ENCODE results near the gene NPHP4.

Gene NPHP4

GRCh38 chr1:5996641-5997270 is 4.5 kb upstream of the NPHP4 start:
- no peaks in the 10 kb centered on the region for H3K27me3 ChIP-seq (ENCODE audit: insufficient read depth, low read length, poor library complexity)
- no CpG with 5 or more reads among the region's 16 CpGs for WGBS (ENCODE audit: extremely low coverage, insufficient coverage, low lambda C conversion rate)
- no peaks in the 10 kb centered on the region for H3K79me2 ChIP-seq (ENCODE audit: control insufficient read depth, insufficient read depth, low read length)
- H3K27ac ChIP-seq (ENCODE audit: low read depth, low read length), result no peak overlapping the region
- H3K36me3 ChIP-seq (ENCODE audit: control insufficient read depth, insufficient read depth, low read length), result no peaks in the 10 kb centered on the region
- no peak overlapping the region for H2BK15ac ChIP-seq (replicated peaks; ENCODE audit: low read depth)
- no peak overlapping the region for H3K4me2 ChIP-seq (ENCODE audit: low read length)
- H2AK5ac ChIP-seq (ENCODE audit: low read length), result no peak overlapping the region
- H3K79me1 ChIP-seq (ENCODE audit: low read length), result no peaks in the 10 kb centered on the region
- H4K8ac ChIP-seq (ENCODE audit: low read depth, low read length), result no peak overlapping the region
- no peak for DNase-seq
- no peak overlapping the region for H3K23ac ChIP-seq (ENCODE audit: low read length)
- no peak overlapping the region for H3K9ac ChIP-seq (ENCODE audit: low read length)
- H3K4ac ChIP-seq (ENCODE audit: low read depth, low read length), result no peak overlapping the region
- H2BK120ac ChIP-seq (ENCODE audit: low read depth, low read length), result no peak overlapping the region
- H3K4me1 ChIP-seq (ENCODE audit: control insufficient read depth, low read depth, low read length), result peaks cover 4% of the 10 kb centered on the region
- H3K18ac ChIP-seq (ENCODE audit: low read length), result no peak overlapping the region
- no peak overlapping the region for H2BK5ac ChIP-seq (ENCODE audit: low read length)
- H3K4me3 ChIP-seq (ENCODE audit: low read length), result no peak overlapping the region
- no peak overlapping the region for H4K5ac ChIP-seq (ENCODE audit: low read length)
- H3K56ac ChIP-seq (ENCODE audit: low read length), result no peak overlapping the region

GRCh38 chr1:5995871-5996630 is 3.8 kb upstream of the NPHP4 start:
- Histone ChIP-seq H3K79me1 (ENCODE audit: low read length) (no peaks in the 10 kb centered on the region), H2BK15ac (replicated peaks; ENCODE audit: low read depth) (no peak overlapping the region), H3K9ac (ENCODE audit: low read length) (no peak overlapping the region), H3K27me3 (ENCODE audit: insufficient read depth, low read length, poor library complexity) (no peaks in the 10 kb centered on the region), H3K4ac (ENCODE audit: low read depth, low read length) (no peak overlapping the region), H3K27ac (ENCODE audit: low read depth, low read length) (no peak overlapping the region), H2BK120ac (ENCODE audit: low read depth, low read length) (no peak overlapping the region), H4K5ac (ENCODE audit: low read length) (no peak overlapping the region), H3K4me2 (ENCODE audit: low read length) (no peak overlapping the region), H4K8ac (ENCODE audit: low read depth, low read length) (no peak overlapping the region), H3K4me1 (ENCODE audit: control insufficient read depth, low read depth, low read length) (peaks cover 5% of the 10 kb centered on the region), H3K56ac (ENCODE audit: low read length) (no peak overlapping the region), H3K18ac (ENCODE audit: low read length) (no peak overlapping the region), H2BK5ac (ENCODE audit: low read length) (no peak overlapping the region), H3K4me3 (ENCODE audit: low read length) (no peak overlapping the region), H3K23ac (ENCODE audit: low read length) (no peak overlapping the region), H3K36me3 (ENCODE audit: control insufficient read depth, insufficient read depth, low read length) (no peaks in the 10 kb centered on the region), H3K79me2 (ENCODE audit: control insufficient read depth, insufficient read depth, low read length) (no peaks in the 10 kb centered on the region), H2AK5ac (ENCODE audit: low read length) (no peak overlapping the region)
- no peak for DNase-seq
- no CpG with 5 or more reads among the region's 17 CpGs for WGBS (ENCODE audit: extremely low coverage, insufficient coverage, low lambda C conversion rate)

- Histone ChIP-seq H2AK5ac (ENCODE audit: low read length) (no peak overlapping the region), H4K5ac (ENCODE audit: low read length) (no peak overlapping the region), H2BK15ac (replicated peaks; ENCODE audit: low read depth) (no peak overlapping the region), H3K79me1 (ENCODE audit: low read length) (no peaks in the 10 kb centered on the region), H2BK120ac (ENCODE audit: low read depth, low read length) (no peak overlapping the region), H3K4me1 (ENCODE audit: control insufficient read depth, low read depth, low read length) (peaks cover 7% of the 10 kb centered on the region), H3K79me2 (ENCODE audit: control insufficient read depth, insufficient read depth, low read length) (no peaks in the 10 kb centered on the region), H3K36me3 (ENCODE audit: control insufficient read depth, insufficient read depth, low read length) (no peaks in the 10 kb centered on the region), H3K27ac (ENCODE audit: low read depth, low read length) (no peak overlapping the region), H2BK5ac (ENCODE audit: low read length) (no peak overlapping the region), H3K9ac (ENCODE audit: low read length) (no peak overlapping the region), H3K56ac (ENCODE audit: low read length) (no peak overlapping the region), H3K4ac (ENCODE audit: low read depth, low read length) (no peak overlapping the region), H3K27me3 (ENCODE audit: insufficient read depth, low read length, poor library complexity) (peaks cover 2% of the 10 kb centered on the region), H3K18ac (ENCODE audit: low read length) (no peak overlapping the region), H3K4me3 (ENCODE audit: low read length) (no peak overlapping the region), H4K8ac (ENCODE audit: low read depth, low read length) (no peak overlapping the region), H3K4me2 (ENCODE audit: low read length) (no peak overlapping the region), H3K23ac (ENCODE audit: low read length) (no peak overlapping the region)
- no CpG with 5 or more reads among the region's 29 CpGs for WGBS (ENCODE audit: extremely low coverage, insufficient coverage, low lambda C conversion rate)
- no peak for DNase-seq
These were observed 2.7 kb upstream of the NPHP4 start for GRCh38 chr1:5994713-5995621.

DNA sequence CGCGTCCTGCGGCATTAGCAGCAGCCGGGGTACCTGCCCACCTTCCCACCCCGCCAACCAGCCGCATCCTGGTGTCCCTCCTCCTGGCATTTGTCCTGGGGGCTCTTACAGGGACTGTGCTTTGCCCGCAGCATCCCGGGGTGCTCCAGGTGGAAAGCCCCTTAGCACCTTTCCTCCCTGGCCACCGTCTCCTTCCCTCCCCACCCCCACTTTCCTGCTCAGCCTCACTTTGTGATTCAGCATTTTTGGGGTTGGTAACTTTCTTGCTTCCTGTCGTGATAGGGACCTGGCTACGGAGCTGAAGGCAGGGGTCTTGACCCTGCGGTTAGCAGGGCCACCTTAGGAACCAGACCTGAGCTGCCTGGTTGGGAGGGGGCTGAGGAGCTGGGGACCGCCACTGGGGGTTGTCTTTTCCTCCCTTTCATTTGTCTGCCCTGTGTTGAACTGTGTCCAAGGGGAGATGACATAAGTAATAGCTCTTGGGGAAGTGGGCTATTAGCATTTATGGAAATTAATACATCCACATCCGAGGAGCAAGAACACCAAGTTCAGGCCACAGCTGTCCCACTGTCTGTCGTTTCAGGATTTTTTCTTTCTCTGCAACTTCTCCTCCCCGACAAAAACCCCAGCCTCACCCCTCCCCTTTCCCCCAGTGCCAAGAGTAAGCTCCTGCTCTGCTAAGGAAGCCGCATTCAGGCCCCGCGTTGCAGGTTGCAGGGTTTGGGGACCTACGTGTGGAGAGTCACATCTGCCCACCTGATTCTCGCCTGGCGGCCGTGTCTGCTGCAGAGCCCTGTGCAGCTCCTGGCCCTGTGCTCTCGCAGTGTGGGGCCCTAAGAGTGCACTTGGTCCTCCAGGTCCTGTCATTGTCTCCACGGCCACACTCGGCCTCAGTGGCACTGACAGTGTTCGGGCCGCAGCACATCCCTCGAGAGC is 1.6 kb upstream of the NPHP4 start:
- Histone ChIP-seq H4K5ac (ENCODE audit: low read length) (no peak overlapping the region), H3K4me2 (ENCODE audit: low read length) (peak overlapping the region; percentile 5), H3K79me2 (ENCODE audit: control insufficient read depth, insufficient read depth, low read length) (no peaks in the 10 kb centered on the region), H3K4ac (ENCODE audit: low read depth, low read length) (no peak overlapping the region), H4K8ac (ENCODE audit: low read depth, low read length) (no peak overlapping the region), H3K79me1 (ENCODE audit: low read length) (no peaks in the 10 kb centered on the region), H2BK5ac (ENCODE audit: low read length) (no peak overlapping the region), H3K23ac (ENCODE audit: low read length) (no peak overlapping the region), H2BK15ac (replicated peaks; ENCODE audit: low read depth) (no peak overlapping the region), H3K4me1 (ENCODE audit: control insufficient read depth, low read depth, low read length) (peaks cover 7% of the 10 kb centered on the region), H3K56ac (ENCODE audit: low read length) (peak overlapping the region; percentile 83), H3K36me3 (ENCODE audit: control insufficient read depth, insufficient read depth, low read length) (no peaks in the 10 kb centered on the region), H3K27me3 (ENCODE audit: insufficient read depth, low read length, poor library complexity) (peaks cover 2% of the 10 kb centered on the region), H3K9ac (ENCODE audit: low read length) (peak overlapping the region; percentile 62), H3K18ac (ENCODE audit: low read length) (no peak overlapping the region), H3K4me3 (ENCODE audit: low read length) (no peak overlapping the region), H2AK5ac (ENCODE audit: low read length) (no peak overlapping the region), H3K27ac (ENCODE audit: low read depth, low read length) (no peak overlapping the region), H2BK120ac (ENCODE audit: low read depth, low read length) (no peak overlapping the region)
- no CpG with 5 or more reads among the region's 29 CpGs for WGBS (ENCODE audit: extremely low coverage, insufficient coverage, low lambda C conversion rate)
- DNase-seq, result no peak

DNA sequence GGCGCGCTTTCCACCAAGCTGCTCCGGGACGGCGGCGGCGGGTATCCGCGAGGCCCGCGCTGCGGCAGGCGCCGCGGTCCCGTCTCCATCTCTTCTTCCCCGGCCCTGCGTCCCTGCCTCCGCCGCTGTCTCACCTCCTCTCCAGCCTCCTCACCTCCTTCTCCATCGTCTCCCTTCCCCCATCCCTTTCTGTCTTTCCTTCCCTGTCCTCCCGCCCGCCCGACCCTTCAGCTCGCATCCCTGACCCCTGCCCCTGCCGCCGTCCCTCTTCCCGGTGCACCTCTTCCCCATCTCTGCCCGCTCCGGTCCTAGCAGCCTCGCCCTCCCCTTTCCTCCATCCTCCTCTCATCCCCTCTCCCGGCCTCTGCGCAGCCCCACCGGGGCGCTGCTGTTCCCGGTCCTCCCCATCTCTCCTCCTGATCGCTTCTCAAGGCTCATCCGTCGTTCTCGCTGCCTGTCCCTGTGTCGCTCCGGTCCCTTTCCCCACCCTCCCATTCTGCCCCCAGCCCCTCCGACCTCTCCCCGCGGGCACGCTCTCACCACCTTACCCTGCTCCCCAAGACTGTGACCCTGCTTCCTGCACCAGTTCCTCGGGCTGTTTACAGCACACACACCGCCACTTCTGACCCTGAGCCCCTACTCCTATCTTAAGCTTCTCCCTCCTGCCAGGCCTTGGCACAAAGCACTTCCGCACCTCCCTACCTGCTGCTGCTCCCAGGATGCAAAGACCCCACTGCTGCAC is 760 bp upstream of the NPHP4 start:
- H4K5ac ChIP-seq (ENCODE audit: low read length), result no peak overlapping the region
- DNase-seq, result peak; percentile 33
- no peak overlapping the region for H4K8ac ChIP-seq (ENCODE audit: low read depth, low read length)
- no peaks in the 10 kb centered on the region for H3K79me2 ChIP-seq (ENCODE audit: control insufficient read depth, insufficient read depth, low read length)
- no peak overlapping the region for H3K18ac ChIP-seq (ENCODE audit: low read length)
- H2BK120ac ChIP-seq (ENCODE audit: low read depth, low read length), result no peak overlapping the region
- peak overlapping the region; percentile 48 for H3K4me3 ChIP-seq (ENCODE audit: low read length)
- H3K56ac ChIP-seq (ENCODE audit: low read length), result peak overlapping the region; percentile 83
- no peak overlapping the region for H2AK5ac ChIP-seq (ENCODE audit: low read length)
- peak overlapping the region; percentile 62 for H3K9ac ChIP-seq (ENCODE audit: low read length)
- no CpG with 5 or more reads among the region's 49 CpGs for WGBS (ENCODE audit: extremely low coverage, insufficient coverage, low lambda C conversion rate)
- peaks cover 7% of the 10 kb centered on the region for H3K4me1 ChIP-seq (ENCODE audit: control insufficient read depth, low read depth, low read length)
- H2BK15ac ChIP-seq (replicated peaks; ENCODE audit: low read depth), result no peak overlapping the region
- H3K4ac ChIP-seq (ENCODE audit: low read depth, low read length), result no peak overlapping the region
- no peak overlapping the region for H2BK5ac ChIP-seq (ENCODE audit: low read length)
- peaks cover 2% of the 10 kb centered on the region for H3K27me3 ChIP-seq (ENCODE audit: insufficient read depth, low read length, poor library complexity)
- H3K36me3 ChIP-seq (ENCODE audit: control insufficient read depth, insufficient read depth, low read length), result no peaks in the 10 kb centered on the region
- no peaks in the 10 kb centered on the region for H3K79me1 ChIP-seq (ENCODE audit: low read length)
- no peak overlapping the region for H3K23ac ChIP-seq (ENCODE audit: low read length)
- peak overlapping the region; percentile 5 for H3K4me2 ChIP-seq (ENCODE audit: low read length)
- H3K27ac ChIP-seq (ENCODE audit: low read depth, low read length), result no peak overlapping the region
